K562 (cell line): ENCODE data around the gene HLA-DOA. TPM values are rescaled to one million over a fixed set of nuclear protein-coding genes. Genes with fewer than 3 reads are reported as not detected.

ENCODE experiments used
- ASH1L ChIP-seq: fragments of 450-650 bp; IDR thresholded peaks from 2 replicates; pipeline ENCODE4 v1.6.1; 2018; ENCODE audit warnings: borderline replicate concordance, mild to moderate bottlenecking, low read depth; ENCODE audit not compliant: partially characterized antibody
- CBFB ChIP-seq: sonication (generic); formaldehyde crosslinking; IDR thresholded peaks from 2 replicates; pipeline ENCODE4 v1.4.0; 2020; ENCODE audit warnings: mild to moderate bottlenecking, missing genetic modification reagents
- CREBBP ChIP-seq: IDR thresholded peaks from one replicate; pipeline ENCODE4 v1.6.1; 2012; ENCODE audit warnings: low read depth, mild to moderate bottlenecking, control low read depth, inconsistent platforms, low read length
- FOXJ2 ChIP-seq: fragments of 200-800 bp; sonication (Bioruptor generic); IDR thresholded peaks from 2 replicates; pipeline ENCODE4 v1.6.1; 2016; ENCODE audit warnings: missing genetic modification characterization, missing compliant biosample characterization
- GTF2A2 ChIP-seq: IDR thresholded peaks from 2 replicates; pipeline ENCODE4 v1.6.1; 2016; ENCODE audit warnings: mild to moderate bottlenecking, missing genetic modification characterization, missing compliant biosample characterization
- HNRNPL ChIP-seq: fragments of 200-400 bp; formaldehyde crosslinking; IDR thresholded peaks from 2 replicates; pipeline ENCODE4 v1.6.1; 2017; ENCODE audit warnings: low read depth, mild to moderate bottlenecking, low read length
- LEF1 ChIP-seq: fragments of 450-650 bp; IDR thresholded peaks from 2 replicates; pipeline ENCODE4 v1.6.1; 2016; ENCODE audit warnings: mild to moderate bottlenecking
- SIX5 ChIP-seq, 2 experiments: IDR thresholded peaks; 2 replicates each; pipeline ENCODE4 v1.6.1; 2011; ENCODE audit warnings: low read length in 2 of 2, borderline replicate concordance in 1 of 2, low read depth in 1 of 2, mild to moderate bottlenecking in 1 of 2, moderate library complexity in 1 of 2; ENCODE audit not compliant: insufficient read depth in 1 of 2
- SUPT5H ChIP-seq: fragments of 450-650 bp; IDR thresholded peaks from 2 replicates; pipeline ENCODE4 v1.6.1; 2016
- ZNF23 ChIP-seq: fragments of 250-450 bp; sonication (Bioruptor Pico); IDR thresholded peaks from 2 replicates; pipeline ENCODE4 v1.4.0; 2020; ENCODE audit warnings: mild to moderate bottlenecking
- polyA plus RNA-seq, 8 experiments: library from polyadenylated mRNA; depleted of rRNA in 4 of 8; stranded (reverse) in 5 of 8; unstranded in 3 of 8; fragments of >200 nt; fragmentation: Nextera tagmentation in 2 of 8; fragmentation: Illumina TruSeq in 1 of 8; extraction: Ambion mirVana in 2 of 8; extraction: Trizol in 1 of 8; gene quantifications; 2 replicates each; pipeline versions ENCODE4 v1.2.1 to v1.2.3, GENCODE V29; 2011 to 2014; ENCODE audit warnings: inconsistent platforms in 1 of 8, missing spikeins in 1 of 8
- total RNA-seq, 7 experiments: library from RNA; depleted of rRNA in 6 of 7; stranded (reverse); fragments of >200 nt in 6 of 7; fragmentation: Illumina TruSeq in 2 of 7; extraction: Trizol in 2 of 7; gene quantifications; 2 replicates each; pipeline versions ENCODE4 v1.2.1 to v1.2.3, GENCODE V29; 2011 to 2021; ENCODE audit warnings: low replicate concordance in 1 of 7
- TF ChIP-seq, protein P1 (sequence below), 2 experiments: fragments of 450-650 bp in 1 of 2; IDR thresholded peaks; 2 replicates each; pipeline ENCODE4 v1.6.1; 2011 to 2017; ENCODE audit warnings: low read depth in 2 of 2, antibody characterized with exemption in 1 of 2, borderline replicate concordance in 1 of 2, low read length in 1 of 2, mild to moderate bottlenecking in 1 of 2, mixed read lengths in 1 of 2; ENCODE audit not compliant: control insufficient read depth in 1 of 2
- TF ChIP-seq, protein P2 (sequence below): fragments of 450-650 bp; IDR thresholded peaks from 2 replicates; pipeline ENCODE4 v1.6.1; 2016; ENCODE audit warnings: low read depth
- TF ChIP-seq, protein P3 (sequence below): fragments of 450-650 bp; IDR thresholded peaks from 2 replicates; pipeline ENCODE4 v1.6.1; 2014; ENCODE audit warnings: low read depth, mild to moderate bottlenecking, moderate library complexity, borderline replicate concordance
- TF ChIP-seq, protein P4 (sequence below): fragments of 250-450 bp; sonication (Bioruptor Pico); IDR thresholded peaks from 2 replicates; pipeline ENCODE4 v1.8.0; 2021; ENCODE audit warnings: moderate library complexity, mild to moderate bottlenecking, inconsistent platforms

The HLA-DOA gene
- total and polyA plus RNA-seq, 9 of the 15 experiments (the other 6 are each of a cell fraction or from before 2014, with no cell fraction given) = 0.07 TPM; not detected in 8

DNA sequence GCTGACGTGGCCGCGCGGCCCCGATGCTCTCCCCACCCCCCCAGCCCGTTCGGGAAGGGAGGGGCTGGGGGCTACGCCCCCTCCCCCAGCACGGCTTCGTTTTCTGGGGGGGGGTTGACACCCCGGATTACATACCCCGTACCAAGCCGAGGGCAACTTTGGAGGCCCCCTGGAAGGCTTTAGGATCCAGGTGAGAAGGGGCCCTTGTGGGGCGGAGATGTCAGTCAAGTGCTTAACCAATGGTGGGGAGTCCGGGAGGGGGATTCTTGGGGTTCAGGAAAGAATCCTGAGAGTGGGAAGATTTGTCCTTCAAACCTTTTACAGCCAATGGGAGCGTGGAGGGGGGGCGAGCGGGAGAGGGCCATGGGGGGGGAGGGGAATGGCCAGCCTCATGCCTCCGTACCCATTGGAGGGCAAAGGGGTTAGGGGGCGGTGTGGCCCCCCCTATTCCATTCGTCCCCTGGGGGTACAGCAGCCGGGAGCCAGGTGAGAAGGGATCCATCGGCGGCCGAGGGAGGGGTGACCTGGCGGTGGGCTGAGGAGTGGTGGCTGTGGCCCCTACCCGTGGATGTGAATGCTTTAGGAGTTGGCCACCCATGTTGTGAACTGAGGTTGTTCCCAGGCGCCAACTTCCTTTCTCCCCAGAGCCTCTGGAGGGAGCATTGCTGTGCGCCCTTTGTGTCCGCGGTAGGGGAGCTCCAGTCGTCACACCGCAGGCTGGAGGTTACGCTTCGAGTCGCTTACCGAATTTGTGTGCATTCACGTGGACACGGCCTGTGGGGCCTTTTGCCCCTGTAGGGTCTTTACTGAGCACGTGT, 40.3 kb downstream of the HLA-DOA start (continued):
- TF ChIP-seq, protein P1, sequence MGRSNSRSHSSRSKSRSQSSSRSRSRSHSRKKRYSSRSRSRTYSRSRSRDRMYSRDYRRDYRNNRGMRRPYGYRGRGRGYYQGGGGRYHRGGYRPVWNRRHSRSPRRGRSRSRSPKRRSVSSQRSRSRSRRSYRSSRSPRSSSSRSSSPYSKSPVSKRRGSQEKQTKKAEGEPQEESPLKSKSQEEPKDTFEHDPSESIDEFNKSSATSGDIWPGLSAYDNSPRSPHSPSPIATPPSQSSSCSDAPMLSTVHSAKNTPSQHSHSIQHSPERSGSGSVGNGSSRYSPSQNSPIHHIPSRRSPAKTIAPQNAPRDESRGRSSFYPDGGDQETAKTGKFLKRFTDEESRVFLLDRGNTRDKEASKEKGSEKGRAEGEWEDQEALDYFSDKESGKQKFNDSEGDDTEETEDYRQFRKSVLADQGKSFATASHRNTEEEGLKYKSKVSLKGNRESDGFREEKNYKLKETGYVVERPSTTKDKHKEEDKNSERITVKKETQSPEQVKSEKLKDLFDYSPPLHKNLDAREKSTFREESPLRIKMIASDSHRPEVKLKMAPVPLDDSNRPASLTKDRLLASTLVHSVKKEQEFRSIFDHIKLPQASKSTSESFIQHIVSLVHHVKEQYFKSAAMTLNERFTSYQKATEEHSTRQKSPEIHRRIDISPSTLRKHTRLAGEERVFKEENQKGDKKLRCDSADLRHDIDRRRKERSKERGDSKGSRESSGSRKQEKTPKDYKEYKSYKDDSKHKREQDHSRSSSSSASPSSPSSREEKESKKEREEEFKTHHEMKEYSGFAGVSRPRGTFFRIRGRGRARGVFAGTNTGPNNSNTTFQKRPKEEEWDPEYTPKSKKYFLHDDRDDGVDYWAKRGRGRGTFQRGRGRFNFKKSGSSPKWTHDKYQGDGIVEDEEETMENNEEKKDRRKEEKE (IDR thresholded peaks at IDR 0.05; ENCODE audit: borderline replicate concordance in 1 of 2, control insufficient read depth in 1 of 2, low read depth in 2 of 2, low read length in 1 of 2) = no peak
- TF ChIP-seq ZNF23 (no peak), CREBBP (no peak), CBFB (CRISPR knock-in tag) (no peak; the same call in 1 of the 2 replicates), SIX5 (IDR thresholded peaks at IDR 0.05; ENCODE audit: borderline replicate concordance in 1 of 2, insufficient read depth in 1 of 2, low read depth in 1 of 2, low read length in 2 of 2) (no peak), SUPT5H (no peak; the same call in 1 of the 2 replicates), GTF2A2 (tag) (peak; percentile 58; the same call in 1 of the 2 replicates), HNRNPL (no peak), LEF1 (no peak), FOXJ2 (no peak), ASH1L (no peak)
- TF ChIP-seq, protein P2, sequence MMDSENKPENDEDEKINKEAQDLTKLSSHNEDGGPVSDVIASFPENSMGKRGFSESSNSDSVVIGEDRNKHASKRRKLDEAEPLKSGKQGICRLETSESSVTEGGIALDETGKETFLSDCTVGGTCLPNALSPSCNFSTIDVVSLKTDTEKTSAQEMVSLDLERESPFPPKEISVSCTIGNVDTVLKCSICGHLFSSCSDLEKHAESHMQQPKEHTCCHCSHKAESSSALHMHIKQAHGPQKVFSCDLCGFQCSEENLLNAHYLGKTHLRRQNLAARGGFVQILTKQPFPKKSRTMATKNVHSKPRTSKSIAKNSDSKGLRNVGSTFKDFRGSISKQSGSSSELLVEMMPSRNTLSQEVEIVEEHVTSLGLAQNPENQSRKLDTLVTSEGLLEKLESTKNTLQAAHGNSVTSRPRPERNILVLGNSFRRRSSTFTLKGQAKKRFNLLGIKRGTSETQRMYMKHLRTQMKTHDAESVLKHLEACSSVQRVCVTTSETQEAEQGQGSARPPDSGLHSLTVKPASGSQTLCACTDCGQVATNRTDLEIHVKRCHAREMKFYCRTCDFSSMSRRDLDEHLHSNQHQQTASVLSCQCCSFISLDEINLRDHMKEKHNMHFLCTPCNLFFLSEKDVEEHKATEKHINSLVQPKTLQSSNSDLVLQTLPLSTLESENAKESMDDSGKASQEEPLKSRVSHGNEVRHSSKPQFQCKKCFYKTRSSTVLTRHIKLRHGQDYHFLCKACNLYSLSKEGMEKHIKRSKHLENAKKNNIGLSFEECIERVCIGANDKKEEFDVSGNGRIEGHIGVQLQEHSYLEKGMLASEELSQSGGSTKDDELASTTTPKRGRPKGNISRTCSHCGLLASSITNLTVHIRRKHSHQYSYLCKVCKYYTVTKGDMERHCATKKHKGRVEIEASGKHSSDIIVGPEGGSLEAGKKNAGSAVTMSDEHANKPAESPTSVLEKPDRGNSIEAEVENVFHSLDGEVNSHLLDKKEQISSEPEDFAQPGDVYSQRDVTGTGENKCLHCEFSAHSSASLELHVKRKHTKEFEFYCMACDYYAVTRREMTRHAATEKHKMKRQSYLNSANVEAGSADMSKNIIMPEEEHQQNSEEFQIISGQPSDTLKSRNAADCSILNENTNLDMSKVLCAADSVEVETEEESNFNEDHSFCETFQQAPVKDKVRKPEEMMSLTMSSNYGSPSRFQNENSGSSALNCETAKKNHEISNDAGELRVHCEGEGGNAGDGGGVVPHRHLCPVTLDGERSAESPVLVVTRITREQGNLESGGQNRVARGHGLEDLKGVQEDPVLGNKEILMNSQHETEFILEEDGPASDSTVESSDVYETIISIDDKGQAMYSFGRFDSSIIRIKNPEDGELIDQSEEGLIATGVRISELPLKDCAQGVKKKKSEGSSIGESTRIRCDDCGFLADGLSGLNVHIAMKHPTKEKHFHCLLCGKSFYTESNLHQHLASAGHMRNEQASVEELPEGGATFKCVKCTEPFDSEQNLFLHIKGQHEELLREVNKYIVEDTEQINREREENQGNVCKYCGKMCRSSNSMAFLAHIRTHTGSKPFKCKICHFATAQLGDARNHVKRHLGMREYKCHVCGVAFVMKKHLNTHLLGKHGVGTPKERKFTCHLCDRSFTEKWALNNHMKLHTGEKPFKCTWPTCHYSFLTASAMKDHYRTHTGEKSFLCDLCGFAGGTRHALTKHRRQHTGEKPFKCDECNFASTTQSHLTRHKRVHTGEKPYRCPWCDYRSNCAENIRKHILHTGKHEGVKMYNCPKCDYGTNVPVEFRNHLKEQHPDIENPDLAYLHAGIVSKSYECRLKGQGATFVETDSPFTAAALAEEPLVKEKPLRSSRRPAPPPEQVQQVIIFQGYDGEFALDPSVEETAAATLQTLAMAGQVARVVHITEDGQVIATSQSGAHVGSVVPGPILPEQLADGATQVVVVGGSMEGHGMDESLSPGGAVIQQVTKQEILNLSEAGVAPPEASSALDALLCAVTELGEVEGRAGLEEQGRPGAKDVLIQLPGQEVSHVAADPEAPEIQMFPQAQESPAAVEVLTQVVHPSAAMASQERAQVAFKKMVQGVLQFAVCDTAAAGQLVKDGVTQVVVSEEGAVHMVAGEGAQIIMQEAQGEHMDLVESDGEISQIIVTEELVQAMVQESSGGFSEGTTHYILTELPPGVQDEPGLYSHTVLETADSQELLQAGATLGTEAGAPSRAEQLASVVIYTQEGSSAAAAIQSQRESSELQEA = no peak
- TF ChIP-seq, protein P3, sequence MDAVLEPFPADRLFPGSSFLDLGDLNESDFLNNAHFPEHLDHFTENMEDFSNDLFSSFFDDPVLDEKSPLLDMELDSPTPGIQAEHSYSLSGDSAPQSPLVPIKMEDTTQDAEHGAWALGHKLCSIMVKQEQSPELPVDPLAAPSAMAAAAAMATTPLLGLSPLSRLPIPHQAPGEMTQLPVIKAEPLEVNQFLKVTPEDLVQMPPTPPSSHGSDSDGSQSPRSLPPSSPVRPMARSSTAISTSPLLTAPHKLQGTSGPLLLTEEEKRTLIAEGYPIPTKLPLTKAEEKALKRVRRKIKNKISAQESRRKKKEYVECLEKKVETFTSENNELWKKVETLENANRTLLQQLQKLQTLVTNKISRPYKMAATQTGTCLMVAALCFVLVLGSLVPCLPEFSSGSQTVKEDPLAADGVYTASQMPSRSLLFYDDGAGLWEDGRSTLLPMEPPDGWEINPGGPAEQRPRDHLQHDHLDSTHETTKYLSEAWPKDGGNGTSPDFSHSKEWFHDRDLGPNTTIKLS = peak; percentile 88; the same call in 1 of the 2 replicates
- TF ChIP-seq, protein P4, sequence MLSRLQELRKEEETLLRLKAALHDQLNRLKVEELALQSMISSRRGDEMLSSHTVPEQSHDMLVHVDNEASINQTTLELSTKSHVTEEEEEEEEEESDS (CRISPR knock-in tag) = no peak
